Activated CD4-positive, alpha-beta memory T cell treated with anti-CD3 and anti-CD28 coated beads, Interleukin-2, amount 10 ng/mL, durations not matched to agents 7 days and 5 days (primary cell): ENCODE measurements around the gene HAUS2. TPM values are rescaled to one million over a fixed set of nuclear protein-coding genes. Genes with fewer than 3 reads are reported as not detected.
A peak's percentile ranks its signal among the peaks of the same experiment; 100 is the strongest.
"Not testable (repeated sequence)": the region's sequence is repeated elsewhere in the genome, so short reads cannot be mapped to it uniquely, and the experiment has no call there.

Source experiments
- CTCF ChIA-PET: fragments of 350-600 bp; sonication (Branson Sonifier 250); formaldehyde crosslinking; loops from one replicate; lab custom pipeline; 2021; ENCODE audit warnings: antibody characterized with exemption, inconsistent platforms; lab: Charles Lee
- POLR2A ChIA-PET: fragments of 350-600 bp; sonication (Branson Sonifier 250); formaldehyde crosslinking; loops from one replicate; lab custom pipeline; 2021; ENCODE audit warnings: antibody characterized with exemption; lab: Charles Lee
- DNase-seq: peaks from one replicate; pipeline ENCODE4 v3.0.0-alpha.2; 2020
- H3K27ac Mint-ChIP-seq: one replicate; pipeline ENCODE4 v1.8.0; 2021; ENCODE audit warnings: mild to moderate bottlenecking, mixed read lengths
- H3K27me3 Mint-ChIP-seq: one replicate; pipeline ENCODE4 v1.8.0; 2021; ENCODE audit warnings: mixed read lengths
- H3K36me3 Mint-ChIP-seq: one replicate; pipeline ENCODE4 v1.8.0; 2021; ENCODE audit warnings: low read depth, mixed read lengths
- H3K4me1 Mint-ChIP-seq: one replicate; pipeline ENCODE4 v1.8.0; 2021; ENCODE audit warnings: mixed read lengths
- H3K4me3 Mint-ChIP-seq: one replicate; pipeline ENCODE4 v1.8.0; 2021; ENCODE audit warnings: mild to moderate bottlenecking, mixed read lengths
- H3K9me3 Mint-ChIP-seq: one replicate; pipeline ENCODE4 v1.8.0; 2021; ENCODE audit warnings: mixed read lengths
- total RNA-seq, 2 experiments: library from RNA; stranded (reverse); gene quantifications; one replicate each; pipeline ENCODE4 v1.2.3, GENCODE V29; 2021

Gene HAUS2
- total RNA-seq, 2 experiments from 2014 or later: 35.1 to 35.8 TPM

DNA sequence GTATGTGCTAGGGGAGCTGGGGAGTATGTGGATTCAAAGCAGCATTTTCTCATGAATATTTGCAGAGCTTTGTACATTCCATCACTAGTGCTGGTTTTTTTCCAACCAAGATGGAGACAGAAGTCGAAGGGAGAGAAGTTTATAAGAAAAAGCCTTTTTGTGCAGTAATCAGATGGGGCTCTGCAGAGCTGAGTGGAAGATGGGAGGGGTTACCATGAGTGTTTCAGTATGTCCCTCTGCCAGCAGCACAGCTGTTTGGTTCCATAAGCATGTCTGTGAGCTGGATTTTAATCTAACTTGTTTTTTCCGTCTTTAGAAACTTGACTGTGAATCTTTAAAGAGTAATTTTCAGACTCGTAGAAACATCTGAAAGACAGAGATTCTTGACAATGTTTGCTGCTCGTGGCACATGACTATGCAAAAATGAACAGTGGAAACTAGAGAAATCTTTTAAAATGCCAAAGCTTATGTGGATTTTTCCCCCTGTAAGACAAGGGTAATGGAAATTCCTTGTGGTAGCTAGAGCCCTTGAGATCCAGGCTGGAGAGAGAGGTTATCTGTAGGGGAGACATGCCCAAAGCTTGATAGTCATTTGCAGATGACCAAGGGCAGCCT, 47.1 kb downstream of the HAUS2 start:
- no peak overlapping the region for H3K4me3 Mint-ChIP-seq
- H3K9me3 Mint-ChIP-seq: no peaks in the 10 kb centered on the region
- H3K27me3 Mint-ChIP-seq: no peaks in the 10 kb centered on the region
- peaks cover 9% of the 10 kb centered on the region for H3K36me3 Mint-ChIP-seq
- no peaks in the 10 kb centered on the region for H3K4me1 Mint-ChIP-seq
- POLR2A ChIA-PET: no interaction called here
- CTCF ChIA-PET: interaction anchor here (1.3 kb wide), 1 partner anchor 14 kb away, joined by 4 read pairs; no protein-coding TSS in a partner anchor
- no peak overlapping the region for H3K27ac Mint-ChIP-seq
- DNase-seq: no peak

DNA sequence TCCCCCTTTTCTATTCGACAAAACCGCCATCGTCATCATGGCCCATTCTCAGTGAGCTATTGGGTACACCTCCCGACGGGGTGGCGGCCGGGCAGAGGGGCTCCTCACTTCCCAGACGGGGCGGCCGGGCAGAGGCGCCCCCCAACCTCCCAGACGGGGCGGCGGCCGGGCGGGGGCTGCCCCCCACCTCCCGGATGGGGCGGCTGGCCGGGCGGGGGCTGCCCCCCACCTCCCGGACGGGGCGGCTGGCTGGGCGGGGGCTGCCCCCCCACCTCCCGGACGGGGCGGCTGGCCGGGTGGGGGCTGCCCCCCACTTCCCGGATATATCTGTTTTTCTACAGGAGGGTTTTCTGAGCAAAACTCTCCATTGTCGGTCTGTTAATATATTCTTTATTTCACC, 52.7 kb downstream of the HAUS2 start:
- DNase-seq, H3K27ac Mint-ChIP-seq, H3K27me3 Mint-ChIP-seq, POLR2A ChIA-PET, H3K4me3 Mint-ChIP-seq, CTCF ChIA-PET, H3K9me3 Mint-ChIP-seq: not testable (repeated sequence)
- H3K4me1 Mint-ChIP-seq: peaks cover 28% of the 10 kb centered on the region
- peaks cover 11% of the 10 kb centered on the region for H3K36me3 Mint-ChIP-seq

GRCh38 chr15:42602501-42602900, 53.9 kb downstream of the HAUS2 start:
- Mint-ChIP-seq H3K36me3 (peaks cover 11% of the 10 kb centered on the region), H3K4me3 (no peak overlapping the region), H3K9me3 (peaks cover 3% of the 10 kb centered on the region), H3K27ac (no peak overlapping the region), H3K27me3 (no peaks in the 10 kb centered on the region), H3K4me1 (peaks cover 32% of the 10 kb centered on the region)
- POLR2A ChIA-PET: interaction anchor here (1.7 kb wide), 1 partner anchor 25 kb away, joined by 3 read pairs; no protein-coding TSS in a partner anchor
- DNase-seq: no peak
- CTCF ChIA-PET: no interaction called here

DNA sequence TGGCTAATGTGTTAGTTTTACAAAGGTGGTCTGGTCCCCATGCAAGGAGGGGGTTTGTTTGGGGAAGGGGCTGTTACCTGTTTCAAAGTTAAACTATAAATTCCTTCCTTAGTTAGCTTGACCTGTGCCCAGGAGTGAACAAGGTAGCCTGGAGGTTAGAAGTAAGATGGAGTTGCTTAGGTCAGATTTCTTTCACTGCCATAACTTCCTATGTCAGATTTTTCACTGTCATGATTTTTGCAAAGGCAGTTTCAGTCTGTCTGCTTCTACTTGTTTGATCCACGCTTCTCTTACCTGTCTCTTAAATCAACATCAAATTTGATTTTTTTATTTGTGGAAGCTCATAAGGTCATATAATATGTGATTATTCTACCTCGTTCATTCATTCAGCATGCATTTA, 55.3 kb downstream of the HAUS2 start:
- Mint-ChIP-seq H3K36me3 (peaks cover 11% of the 10 kb centered on the region), H3K27ac (no peak overlapping the region), H3K4me3 (no peak overlapping the region), H3K9me3 (peaks cover 3% of the 10 kb centered on the region), H3K4me1 (peaks cover 47% of the 10 kb centered on the region), H3K27me3 (no peaks in the 10 kb centered on the region)
- no peak for DNase-seq
- ChIA-PET CTCF (interaction anchor here (1.0 kb wide), 1 partner anchor 22 kb away, joined by 3 read pairs; no protein-coding TSS in a partner anchor), POLR2A (interaction anchor here (1.1 to 1.7 kb wide), 2 partner anchors 13 to 26 kb away, joined by 3 read pairs; no protein-coding TSS in a partner anchor)

- no peak for DNase-seq
- Mint-ChIP-seq H3K4me3 (peak overlapping the region; percentile 35), H3K36me3 (peaks cover 7% of the 10 kb centered on the region), H3K27ac (peak overlapping the region; percentile 72), H3K9me3 (peaks cover 3% of the 10 kb centered on the region), H3K4me1 (peaks cover 54% of the 10 kb centered on the region), H3K27me3 (no peaks in the 10 kb centered on the region)
- POLR2A ChIA-PET: interaction anchor here (1.1 to 1.7 kb wide), 7 partner anchors 12 to 56 kb away, joined by 3 to 6 read pairs (median 3); partner anchors contain the start of genes HAUS2, LRRC57 and STARD9
- CTCF ChIA-PET: interaction anchor here (0.6 to 2.7 kb wide), 4 partner anchors 14 to 190 kb away, joined by 3 to 9 read pairs (median 4); no protein-coding TSS in a partner anchor
These were observed 56.5 kb downstream of the HAUS2 start for GRCh38 chr15:42604894-42605744.

DNA sequence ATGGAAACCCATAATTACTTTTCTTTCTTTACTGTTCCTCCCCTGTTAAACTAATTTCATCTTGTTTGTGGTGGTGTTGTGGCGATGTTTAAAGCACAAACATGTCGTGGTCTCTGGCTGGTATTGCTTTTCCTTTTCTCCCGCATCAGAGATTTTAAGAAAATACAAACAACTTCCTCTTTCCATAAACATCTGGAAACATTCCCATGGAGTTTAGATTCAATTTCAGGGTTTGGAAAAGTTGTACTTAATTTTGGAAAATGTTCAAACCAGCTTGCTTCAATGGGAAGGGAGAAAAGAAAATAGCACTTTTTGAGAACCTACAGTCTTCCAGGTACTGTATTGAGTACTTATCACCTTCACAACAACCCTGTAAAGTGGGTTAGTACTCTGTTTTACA, 57.2 kb downstream of the HAUS2 start:
- Mint-ChIP-seq H3K4me3 (no peak overlapping the region), H3K27me3 (no peaks in the 10 kb centered on the region), H3K36me3 (peaks cover 5% of the 10 kb centered on the region), H3K4me1 (peaks cover 56% of the 10 kb centered on the region), H3K9me3 (peaks cover 3% of the 10 kb centered on the region), H3K27ac (peak overlapping the region; percentile 72)
- ChIA-PET CTCF (interaction anchor here (1.0 to 2.7 kb wide), 4 partner anchors 14 to 24 kb away, joined by 3 to 9 read pairs (median 4); no protein-coding TSS in a partner anchor), POLR2A (interaction anchor here (1.1 to 1.7 kb wide), 6 partner anchors 14 to 57 kb away, joined by 3 to 6 read pairs (median 4); partner anchors contain the start of genes HAUS2, LRRC57 and STARD9)
- no peak for DNase-seq

DNA sequence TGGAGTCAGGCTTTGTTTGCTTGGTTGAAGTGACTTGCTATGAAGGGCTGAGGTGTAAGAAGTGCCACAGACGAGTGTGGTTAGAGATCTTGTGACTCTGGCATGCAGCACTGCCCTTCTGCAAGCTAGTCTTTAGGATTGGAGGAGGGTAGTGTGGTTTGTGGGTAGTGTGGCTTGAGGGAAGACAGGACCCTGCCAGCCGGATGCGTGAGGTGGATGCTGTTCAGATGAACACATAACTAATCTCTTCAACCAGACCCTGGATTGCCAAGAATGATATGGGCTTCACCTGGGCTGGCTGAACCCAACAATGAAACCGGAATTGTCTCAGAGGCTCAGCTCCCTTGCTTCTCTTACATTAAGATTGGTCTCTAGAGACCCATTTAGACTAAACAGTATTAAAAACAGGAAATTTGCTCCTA, 59.5 kb downstream of the HAUS2 start:
- peak; percentile 87 for DNase-seq
- no peaks in the 10 kb centered on the region for H3K27me3 Mint-ChIP-seq
- ChIA-PET POLR2A (interaction anchor here (0.7 to 3.2 kb wide), 7 partner anchors 10 to 1139 kb away, joined by 3 to 20 read pairs (median 7); partner anchors contain the start of genes HAUS2, LRRC57, SNAP23 and STARD9), CTCF (interaction anchor here (0.8 to 1.5 kb wide), 5 partner anchors 16 to 33 kb away, joined by 3 to 7 read pairs (median 3); partner anchors contain the start of gene STARD9)
- H3K4me3 Mint-ChIP-seq: peak overlapping the region; percentile 25
- peak overlapping the region; percentile 69 for H3K27ac Mint-ChIP-seq
- no peaks in the 10 kb centered on the region for H3K36me3 Mint-ChIP-seq
- H3K4me1 Mint-ChIP-seq: peaks cover 54% of the 10 kb centered on the region
- no peaks in the 10 kb centered on the region for H3K9me3 Mint-ChIP-seq

DNA sequence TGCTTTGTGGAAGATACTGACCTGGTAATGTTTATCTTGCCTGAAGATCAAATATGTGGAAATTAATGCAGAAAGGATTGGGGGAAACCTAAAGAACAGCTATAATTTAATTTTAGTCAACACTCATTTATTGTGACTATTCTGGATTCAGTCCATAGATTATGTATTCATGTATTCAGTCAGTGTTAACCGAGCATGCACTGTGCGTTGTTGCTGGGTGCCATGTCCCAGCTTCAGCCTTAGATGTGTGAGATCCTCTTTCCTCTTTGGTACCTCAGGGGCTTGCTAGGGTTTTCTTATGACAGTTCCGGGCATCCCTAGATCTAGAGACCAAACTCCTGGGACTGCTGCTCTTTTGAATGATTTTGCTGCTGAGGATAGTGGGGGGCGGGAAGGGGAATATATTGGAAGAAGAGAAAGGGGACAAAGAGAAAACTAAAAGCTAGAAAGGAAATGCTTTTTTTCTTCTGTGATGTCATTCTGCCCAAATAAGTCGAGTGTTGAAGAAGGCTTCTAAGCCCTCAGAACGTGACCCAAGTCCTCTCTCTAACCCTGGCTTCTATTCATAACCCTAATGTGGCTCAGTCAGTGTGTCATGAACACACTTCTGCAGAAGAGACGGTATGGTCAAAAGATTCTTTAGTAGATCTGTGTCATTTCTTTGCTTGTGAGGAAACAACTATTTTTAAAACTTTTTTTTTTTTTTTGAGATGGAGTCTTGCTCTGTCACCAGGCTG, 60.3 kb downstream of the HAUS2 start:
- POLR2A ChIA-PET: interaction anchor here (0.9 to 3.2 kb wide), 7 partner anchors 9 to 114 kb away, joined by 3 to 20 read pairs (median 7); partner anchors contain the start of genes HAUS2, LRRC57, SNAP23 and STARD9
- Mint-ChIP-seq H3K9me3 (no peaks in the 10 kb centered on the region), H3K4me3 (peak overlapping the region; percentile 8), H3K4me1 (peaks cover 48% of the 10 kb centered on the region), H3K27me3 (no peaks in the 10 kb centered on the region), H3K27ac (peak overlapping the region; percentile 69), H3K36me3 (no peaks in the 10 kb centered on the region)
- peak; percentile 19 for DNase-seq
- CTCF ChIA-PET: interaction anchor here (0.8 to 1.5 kb wide), 4 partner anchors 17 to 33 kb away, joined by 3 to 7 read pairs (median 4); partner anchors contain the start of gene STARD9

GRCh38 chr15:42611532-42611931, 62.9 kb downstream of the HAUS2 start:
- H3K27ac Mint-ChIP-seq: no peak overlapping the region
- no peaks in the 10 kb centered on the region for H3K36me3 Mint-ChIP-seq
- ChIA-PET CTCF (no interaction called here), POLR2A (interaction anchor here (0.6 kb wide), 1 partner anchor 23 kb away, joined by 3 read pairs; no protein-coding TSS in a partner anchor)
- H3K4me3 Mint-ChIP-seq: no peak overlapping the region
- H3K27me3 Mint-ChIP-seq: no peaks in the 10 kb centered on the region
- no peaks in the 10 kb centered on the region for H3K9me3 Mint-ChIP-seq
- no peak for DNase-seq
- peaks cover 27% of the 10 kb centered on the region for H3K4me1 Mint-ChIP-seq

- ChIA-PET POLR2A (no interaction called here), CTCF (no interaction called here)
- DNase-seq: no peak
- Mint-ChIP-seq H3K36me3 (no peaks in the 10 kb centered on the region), H3K27me3 (no peaks in the 10 kb centered on the region), H3K4me3 (no peak overlapping the region), H3K4me1 (peaks cover 23% of the 10 kb centered on the region), H3K9me3 (no peaks in the 10 kb centered on the region), H3K27ac (no peak overlapping the region)
These were observed 63.8 kb downstream of the HAUS2 start for GRCh38 chr15:42612367-42612912.

DNA sequence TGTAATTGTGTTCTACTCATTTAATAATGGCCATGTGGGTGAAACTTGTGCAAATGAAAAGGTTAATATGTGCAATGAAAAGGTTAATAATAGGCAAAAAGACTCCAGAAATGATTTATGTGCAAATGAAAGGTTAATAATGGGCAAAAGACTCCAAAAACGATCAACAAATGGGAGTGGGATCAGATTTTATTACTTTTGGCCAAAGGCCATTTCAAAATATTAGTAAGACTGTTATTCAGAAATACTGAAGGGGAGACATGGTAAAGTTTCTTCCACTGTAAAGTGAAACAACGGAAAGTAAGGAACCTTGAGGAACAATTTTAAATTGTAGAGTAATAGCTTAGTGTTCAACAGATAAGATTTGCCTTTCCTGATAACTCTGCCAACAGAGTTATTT, 67.5 kb downstream of the HAUS2 start:
- Mint-ChIP-seq H3K27me3 (no peaks in the 10 kb centered on the region), H3K4me3 (no peak overlapping the region), H3K4me1 (peaks cover 7% of the 10 kb centered on the region), H3K36me3 (no peaks in the 10 kb centered on the region), H3K27ac (no peak overlapping the region), H3K9me3 (no peaks in the 10 kb centered on the region)
- ChIA-PET POLR2A (interaction anchor here (1.5 kb wide), 1 partner anchor 11 kb away, joined by 3 read pairs; no protein-coding TSS in a partner anchor), CTCF (interaction anchor here (0.9 kb wide), 1 partner anchor 15 kb away, joined by 3 read pairs; no protein-coding TSS in a partner anchor)
- DNase-seq: no peak
